Measurements from ENCODE around the gene DDX46. TPM values are rescaled to one million over a fixed set of nuclear protein-coding genes. Genes with fewer than 3 reads are reported as not detected.
"Not testable (repeated sequence)": the region's sequence is repeated elsewhere in the genome, so short reads cannot be mapped to it uniquely, and the experiment has no call there.

DDX46 gene
- 94.0 TPM for polyA plus RNA-seq (2013, experiment 1 of 4)
- polyA plus RNA-seq (2013, experiment 2 of 4) = 83.6 TPM
- polyA plus RNA-seq (2013, experiment 3 of 4) = 63.2 TPM
- 66.3 TPM for polyA plus RNA-seq (2013, experiment 4 of 4)

GRCh38 chr5:134758504-134759341, at the start of gene DDX46:
Gene DDX46 (plus strand): TSS chr5:134758779. CDS start chr5:134758939, 160 bp downstream.
- Histone ChIP-seq H3K27ac (ENCODE audit: insufficient read depth, low read depth, low read length, poor library complexity, severe bottlenecking) (peak within 1 kb of the TSS; percentile 69), H3K27me3 (ENCODE audit: control insufficient read depth, insufficient read depth, low read length, poor library complexity, severe bottlenecking) (no peaks in the 10 kb centered on the region), H3K4me3 (ENCODE audit: insufficient read depth, low read depth, low read length) (peak within 1 kb of the TSS; percentile 98), H3K36me3 (ENCODE audit: control insufficient read depth, insufficient read depth, low read length) (no peaks in the 10 kb centered on the region), H3K9me3 (ENCODE audit: control insufficient read depth, low read length) (no peaks in the 10 kb centered on the region), H3K4me1 (ENCODE audit: control insufficient read depth, insufficient read depth, low read length) (peaks cover 7% of the 10 kb centered on the region)
- WGBS, 2 experiments = 0% methylated on average over 73 of the region's 73 CpGs

- H3K36me3 ChIP-seq (ENCODE audit: control insufficient read depth, insufficient read depth, low read length) = peaks cover 6% of the 10 kb centered on the region
- no peaks in the 10 kb centered on the region for H3K9me3 ChIP-seq (ENCODE audit: control insufficient read depth, low read length)
- H3K27me3 ChIP-seq (ENCODE audit: control insufficient read depth, insufficient read depth, low read length, poor library complexity, severe bottlenecking) = no peaks in the 10 kb centered on the region
- no peak overlapping the region for H3K27ac ChIP-seq (ENCODE audit: insufficient read depth, low read depth, low read length, poor library complexity, severe bottlenecking)
- H3K4me3 ChIP-seq (ENCODE audit: insufficient read depth, low read depth, low read length) = no peak overlapping the region
- H3K4me1 ChIP-seq (ENCODE audit: control insufficient read depth, insufficient read depth, low read length) = no peaks in the 10 kb centered on the region
- WGBS, 2 experiments = 70 to 72% methylated on average over 5 of the region's 5 CpGs
Measured at GRCh38 chr5:134714120-134714519, 44.5 kb upstream of the DDX46 start.

GRCh38 chr5:134714541-134714940, 44.0 kb upstream of the DDX46 start:
- H3K4me3 ChIP-seq (ENCODE audit: insufficient read depth, low read depth, low read length) = no peak overlapping the region
- no peaks in the 10 kb centered on the region for H3K27me3 ChIP-seq (ENCODE audit: control insufficient read depth, insufficient read depth, low read length, poor library complexity, severe bottlenecking)
- H3K9me3 ChIP-seq (ENCODE audit: control insufficient read depth, low read length) = no peaks in the 10 kb centered on the region
- no peaks in the 10 kb centered on the region for H3K4me1 ChIP-seq (ENCODE audit: control insufficient read depth, insufficient read depth, low read length)
- H3K27ac ChIP-seq (ENCODE audit: insufficient read depth, low read depth, low read length, poor library complexity, severe bottlenecking) = no peak overlapping the region
- 96 to 98% methylated on average over 3 of the region's 3 CpGs for WGBS, 2 experiments
- H3K36me3 ChIP-seq (ENCODE audit: control insufficient read depth, insufficient read depth, low read length) = peaks cover 10% of the 10 kb centered on the region

- H3K4me1 ChIP-seq (ENCODE audit: control insufficient read depth, insufficient read depth, low read length); H3K27me3 ChIP-seq (ENCODE audit: control insufficient read depth, insufficient read depth, low read length, poor library complexity, severe bottlenecking); H3K9me3 ChIP-seq (ENCODE audit: control insufficient read depth, low read length); H3K4me3 ChIP-seq (ENCODE audit: insufficient read depth, low read depth, low read length); H3K27ac ChIP-seq (ENCODE audit: insufficient read depth, low read depth, low read length, poor library complexity, severe bottlenecking): not testable (repeated sequence)
- 92 to 93% methylated on average over 3 to 4 of the region's 4 CpGs for WGBS, 2 experiments
- peaks cover 11% of the 10 kb centered on the region for H3K36me3 ChIP-seq (ENCODE audit: control insufficient read depth, insufficient read depth, low read length)
Measured at GRCh38 chr5:134715466-134715865, 43.1 kb upstream of the DDX46 start.

GRCh38 chr5:134724872-134725271, 33.7 kb upstream of the DDX46 start:
- WGBS, 2 experiments = 88 to 100% methylated on average over 1 of the region's 1 CpG
- Histone ChIP-seq H3K4me1 (ENCODE audit: control insufficient read depth, insufficient read depth, low read length) (no peaks in the 10 kb centered on the region), H3K4me3 (ENCODE audit: insufficient read depth, low read depth, low read length) (no peak overlapping the region), H3K9me3 (ENCODE audit: control insufficient read depth, low read length) (no peaks in the 10 kb centered on the region), H3K27ac (ENCODE audit: insufficient read depth, low read depth, low read length, poor library complexity, severe bottlenecking) (no peak overlapping the region), H3K27me3 (ENCODE audit: control insufficient read depth, insufficient read depth, low read length, poor library complexity, severe bottlenecking) (no peaks in the 10 kb centered on the region), H3K36me3 (ENCODE audit: control insufficient read depth, insufficient read depth, low read length) (no peaks in the 10 kb centered on the region)

GRCh38 chr5:134732819-134733218, 25.8 kb upstream of the DDX46 start:
- Histone ChIP-seq H3K9me3 (ENCODE audit: control insufficient read depth, low read length) (no peaks in the 10 kb centered on the region), H3K27ac (ENCODE audit: insufficient read depth, low read depth, low read length, poor library complexity, severe bottlenecking) (no peak overlapping the region), H3K36me3 (ENCODE audit: control insufficient read depth, insufficient read depth, low read length) (no peaks in the 10 kb centered on the region), H3K27me3 (ENCODE audit: control insufficient read depth, insufficient read depth, low read length, poor library complexity, severe bottlenecking) (no peaks in the 10 kb centered on the region), H3K4me1 (ENCODE audit: control insufficient read depth, insufficient read depth, low read length) (no peaks in the 10 kb centered on the region), H3K4me3 (ENCODE audit: insufficient read depth, low read depth, low read length) (no peak overlapping the region)
- WGBS, 2 experiments = 94 to 97% methylated on average over 3 of the region's 3 CpGs

- no peaks in the 10 kb centered on the region for H3K27me3 ChIP-seq (ENCODE audit: control insufficient read depth, insufficient read depth, low read length, poor library complexity, severe bottlenecking)
- H3K36me3 ChIP-seq (ENCODE audit: control insufficient read depth, insufficient read depth, low read length) = no peaks in the 10 kb centered on the region
- H3K9me3 ChIP-seq (ENCODE audit: control insufficient read depth, low read length) = no peaks in the 10 kb centered on the region
- H3K27ac ChIP-seq (ENCODE audit: insufficient read depth, low read depth, low read length, poor library complexity, severe bottlenecking) = no peak overlapping the region
- peaks cover 9% of the 10 kb centered on the region for H3K4me1 ChIP-seq (ENCODE audit: control insufficient read depth, insufficient read depth, low read length)
- 85 to 94% methylated on average over 4 of the region's 4 CpGs for WGBS, 2 experiments
- no peak overlapping the region for H3K4me3 ChIP-seq (ENCODE audit: insufficient read depth, low read depth, low read length)
Measured at GRCh38 chr5:134735243-134735642, 23.3 kb upstream of the DDX46 start.

GRCh38 chr5:134736173-134736812, 22.3 kb upstream of the DDX46 start:
- H3K27me3 ChIP-seq (ENCODE audit: control insufficient read depth, insufficient read depth, low read length, poor library complexity, severe bottlenecking) = no peaks in the 10 kb centered on the region
- no peaks in the 10 kb centered on the region for H3K36me3 ChIP-seq (ENCODE audit: control insufficient read depth, insufficient read depth, low read length)
- H3K4me3 ChIP-seq (ENCODE audit: insufficient read depth, low read depth, low read length) = no peak overlapping the region
- WGBS, 2 experiments = 100% methylated on average over 1 to 2 of the region's 2 CpGs
- no peak overlapping the region for H3K27ac ChIP-seq (ENCODE audit: insufficient read depth, low read depth, low read length, poor library complexity, severe bottlenecking)
- no peaks in the 10 kb centered on the region for H3K9me3 ChIP-seq (ENCODE audit: control insufficient read depth, low read length)
- peaks cover 9% of the 10 kb centered on the region for H3K4me1 ChIP-seq (ENCODE audit: control insufficient read depth, insufficient read depth, low read length)

GRCh38 chr5:134738133-134738962, 20.2 kb upstream of the DDX46 start, which contains the start of gene CAMLG:
Gene CAMLG (plus strand): TSS chr5:134738548. CDS start chr5:134738621, 73 bp downstream.
- no peaks in the 10 kb centered on the region for H3K9me3 ChIP-seq (ENCODE audit: control insufficient read depth, low read length)
- WGBS, 2 experiments = 2% methylated on average over 66 of the region's 66 CpGs
- H3K4me1 ChIP-seq (ENCODE audit: control insufficient read depth, insufficient read depth, low read length) = peaks cover 9% of the 10 kb centered on the region
- peak within 1 kb of the TSS; percentile 85 for H3K4me3 ChIP-seq (ENCODE audit: insufficient read depth, low read depth, low read length)
- peak within 1 kb of the TSS; percentile 96 for H3K27ac ChIP-seq (ENCODE audit: insufficient read depth, low read depth, low read length, poor library complexity, severe bottlenecking)
- H3K27me3 ChIP-seq (ENCODE audit: control insufficient read depth, insufficient read depth, low read length, poor library complexity, severe bottlenecking) = no peaks in the 10 kb centered on the region
- no peaks in the 10 kb centered on the region for H3K36me3 ChIP-seq (ENCODE audit: control insufficient read depth, insufficient read depth, low read length)

Measured in ectodermal cell (in vitro differentiated cells).